Measurements from ENCODE around the gene ZSWIM4.
"Not testable (repeated sequence)": the region's sequence is repeated elsewhere in the genome, so short reads cannot be mapped to it uniquely, and the experiment has no call there.

The ZSWIM4 gene

GRCh38 chr19:13794757-13795589, at the start of gene ZSWIM4:
Gene ZSWIM4, plus strand, starts transcription at chr19:13795443. Its CDS starts 206 bp downstream, at chr19:13795649.
- H3K4me1 Mint-ChIP-seq (ENCODE audit: low read depth), result peaks cover 27% of the 10 kb centered on the region
- H3K9me3 Mint-ChIP-seq (ENCODE audit: low read depth), result no peaks in the 10 kb centered on the region
- H3K36me3 Mint-ChIP-seq, result no peaks in the 10 kb centered on the region
- H3K27ac Mint-ChIP-seq, result peak within 1 kb of the TSS; percentile 92
- peak within 1 kb of the TSS; percentile 96 for H3K4me3 Mint-ChIP-seq
- H3K27me3 Mint-ChIP-seq, result no peaks in the 10 kb centered on the region

- H3K4me3 Mint-ChIP-seq, result peak overlapping the region; percentile 91
- no peaks in the 10 kb centered on the region for H3K36me3 Mint-ChIP-seq
Measured at GRCh38 chr19:13747098-13747453, 48.2 kb upstream of the ZSWIM4 start.

GRCh38 chr19:13748169-13748828, 46.9 kb upstream of the ZSWIM4 start:
- H3K4me1 Mint-ChIP-seq (ENCODE audit: low read depth), result peaks cover 25% of the 10 kb centered on the region

More at GRCh38 chr19:13747098-13747453, 48.2 kb upstream of the ZSWIM4 start:
- Mint-ChIP-seq H3K9me3 (ENCODE audit: low read depth) (no peaks in the 10 kb centered on the region), H3K27me3 (no peaks in the 10 kb centered on the region), H3K27ac (peak overlapping the region; percentile 46), H3K4me1 (ENCODE audit: low read depth) (peaks cover 25% of the 10 kb centered on the region)

GRCh38 chr19:13751436-13751835, 43.8 kb upstream of the ZSWIM4 start:
- no peak overlapping the region for H3K27ac Mint-ChIP-seq
- H3K36me3 Mint-ChIP-seq, result peaks cover 5% of the 10 kb centered on the region
- no peaks in the 10 kb centered on the region for H3K9me3 Mint-ChIP-seq (ENCODE audit: low read depth)
- no peak overlapping the region for H3K4me3 Mint-ChIP-seq
- H3K27me3 Mint-ChIP-seq, result no peaks in the 10 kb centered on the region
- peaks cover 25% of the 10 kb centered on the region for H3K4me1 Mint-ChIP-seq (ENCODE audit: low read depth)

More at GRCh38 chr19:13748169-13748828, 46.9 kb upstream of the ZSWIM4 start:
- Mint-ChIP-seq H3K4me3 (peak overlapping the region; percentile 91), H3K27ac (peak overlapping the region; percentile 84), H3K36me3 (no peaks in the 10 kb centered on the region), H3K27me3 (no peaks in the 10 kb centered on the region), H3K9me3 (ENCODE audit: low read depth) (no peaks in the 10 kb centered on the region)

GRCh38 chr19:13753622-13754021, 41.6 kb upstream of the ZSWIM4 start:
- H3K4me3 Mint-ChIP-seq; H3K27me3 Mint-ChIP-seq; H3K36me3 Mint-ChIP-seq; H3K27ac Mint-ChIP-seq; H3K9me3 Mint-ChIP-seq (ENCODE audit: low read depth): not testable (repeated sequence)
- peaks cover 15% of the 10 kb centered on the region for H3K4me1 Mint-ChIP-seq (ENCODE audit: low read depth)

- no peak overlapping the region for H3K27ac Mint-ChIP-seq
- H3K4me3 Mint-ChIP-seq, result no peak overlapping the region
- peaks cover 5% of the 10 kb centered on the region for H3K36me3 Mint-ChIP-seq
- H3K27me3 Mint-ChIP-seq, result no peaks in the 10 kb centered on the region
- H3K9me3 Mint-ChIP-seq (ENCODE audit: low read depth), result no peaks in the 10 kb centered on the region
- H3K4me1 Mint-ChIP-seq (ENCODE audit: low read depth), result peaks cover 1% of the 10 kb centered on the region
Measured at GRCh38 chr19:13756210-13756609, 39.0 kb upstream of the ZSWIM4 start.

- peak overlapping the region; percentile 2 for H3K27ac Mint-ChIP-seq
- peaks cover 5% of the 10 kb centered on the region for H3K36me3 Mint-ChIP-seq
Measured at GRCh38 chr19:13757805-13758772, 37.2 kb upstream of the ZSWIM4 start.

GRCh38 chr19:13758795-13759194, 36.4 kb upstream of the ZSWIM4 start:
- Mint-ChIP-seq H3K36me3 (peaks cover 3% of the 10 kb centered on the region), H3K4me1 (ENCODE audit: low read depth) (peaks cover 1% of the 10 kb centered on the region), H3K27me3 (no peaks in the 10 kb centered on the region), H3K4me3 (no peak overlapping the region), H3K9me3 (ENCODE audit: low read depth) (no peaks in the 10 kb centered on the region), H3K27ac (no peak overlapping the region)

More at GRCh38 chr19:13757805-13758772, 37.2 kb upstream of the ZSWIM4 start:
- no peak overlapping the region for H3K4me3 Mint-ChIP-seq
- no peaks in the 10 kb centered on the region for H3K27me3 Mint-ChIP-seq
- H3K9me3 Mint-ChIP-seq (ENCODE audit: low read depth), result no peaks in the 10 kb centered on the region
- H3K4me1 Mint-ChIP-seq (ENCODE audit: low read depth), result no peaks in the 10 kb centered on the region

- H3K4me1 Mint-ChIP-seq (ENCODE audit: low read depth), result peaks cover 9% of the 10 kb centered on the region
- H3K36me3 Mint-ChIP-seq, result no peaks in the 10 kb centered on the region
- no peaks in the 10 kb centered on the region for H3K27me3 Mint-ChIP-seq
- H3K27ac Mint-ChIP-seq, result no peak overlapping the region
- no peaks in the 10 kb centered on the region for H3K9me3 Mint-ChIP-seq (ENCODE audit: low read depth)
- no peak overlapping the region for H3K4me3 Mint-ChIP-seq
Measured at GRCh38 chr19:13761423-13761822, 33.8 kb upstream of the ZSWIM4 start.

- H3K9me3 Mint-ChIP-seq (ENCODE audit: low read depth), result no peaks in the 10 kb centered on the region
- H3K36me3 Mint-ChIP-seq, result no peaks in the 10 kb centered on the region
- peaks cover 9% of the 10 kb centered on the region for H3K4me1 Mint-ChIP-seq (ENCODE audit: low read depth)
- H3K4me3 Mint-ChIP-seq, result no peak overlapping the region
- H3K27me3 Mint-ChIP-seq, result no peaks in the 10 kb centered on the region
- no peak overlapping the region for H3K27ac Mint-ChIP-seq
Measured at GRCh38 chr19:13762635-13763235, 32.5 kb upstream of the ZSWIM4 start.

GRCh38 chr19:13763265-13763664, 32.0 kb upstream of the ZSWIM4 start:
- no peaks in the 10 kb centered on the region for H3K9me3 Mint-ChIP-seq (ENCODE audit: low read depth)
- peaks cover 9% of the 10 kb centered on the region for H3K4me1 Mint-ChIP-seq (ENCODE audit: low read depth)
- no peak overlapping the region for H3K27ac Mint-ChIP-seq
- no peaks in the 10 kb centered on the region for H3K36me3 Mint-ChIP-seq
- H3K4me3 Mint-ChIP-seq, result peak overlapping the region; percentile 84
- no peaks in the 10 kb centered on the region for H3K27me3 Mint-ChIP-seq

GRCh38 chr19:13764101-13764807, 31.0 kb upstream of the ZSWIM4 start, which contains the start of gene MRI1:
Gene MRI1, plus strand, starts transcription at chr19:13764522. Its CDS starts 67 bp downstream, at chr19:13764589.
- Mint-ChIP-seq H3K9me3 (ENCODE audit: low read depth) (no peaks in the 10 kb centered on the region), H3K27ac (peak within 1 kb of the TSS; percentile 66), H3K4me1 (ENCODE audit: low read depth) (peaks cover 9% of the 10 kb centered on the region), H3K36me3 (no peaks in the 10 kb centered on the region), H3K4me3 (peak within 1 kb of the TSS; percentile 90), H3K27me3 (no peaks in the 10 kb centered on the region)

- Mint-ChIP-seq H3K4me3 (peak overlapping the region; percentile 90), H3K9me3 (ENCODE audit: low read depth) (no peaks in the 10 kb centered on the region), H3K36me3 (no peaks in the 10 kb centered on the region), H3K4me1 (ENCODE audit: low read depth) (peaks cover 9% of the 10 kb centered on the region), H3K27me3 (no peaks in the 10 kb centered on the region), H3K27ac (peak overlapping the region; percentile 66)
Measured at GRCh38 chr19:13764821-13765394, 30.3 kb upstream of the ZSWIM4 start.

Measured in activated naive CD8-positive, alpha-beta T cell (primary cell).